ENCODE results near the gene CD244. TPM values are rescaled to one million over a fixed set of nuclear protein-coding genes. Genes with fewer than 3 reads are reported as not detected.

The CD244 gene
- total RNA-seq, 1 experiment from 2014 or later, result not detected

GRCh38 chr1:160864173-160864572 lies 1.5 kb upstream of the CD244 start:
- Histone ChIP-seq H4K20me1 (ENCODE audit: insufficient read depth) (no peaks in the 10 kb centered on the region), H3K79me2 (ENCODE audit: low read depth) (no peaks in the 10 kb centered on the region), H3K4me1 (replicated peaks; ENCODE audit: insufficient read depth) (no peaks in the 10 kb centered on the region), H2AFZ (no peak overlapping the region), H3K9me2 (ENCODE audit: insufficient read depth) (no peaks in the 10 kb centered on the region), H3K36me3 (ENCODE audit: low read depth) (no peaks in the 10 kb centered on the region), H3K9me3 (ENCODE audit: insufficient read depth, low read depth) (no peaks in the 10 kb centered on the region), H3K27ac (no peak overlapping the region), H3F3A (ENCODE audit: insufficient read depth, low read depth) (no peaks in the 10 kb centered on the region), H3K27me3 (ENCODE audit: insufficient read depth, low read depth) (no peaks in the 10 kb centered on the region), H3K4me2 (no peak overlapping the region), H3K4me3 (no peak overlapping the region)
- DNase-seq, result no peak
- no peak for TF ChIP-seq EZH2 (IDR thresholded peaks at IDR 0.05; ENCODE audit: low read depth)
- no peak for TF ChIP-seq CTCF (conservative IDR thresholded peaks at IDR 0.05)
- POLR2A ChIA-PET (ENCODE audit: unreplicated experiment), result no interaction called here
- intact Hi-C loops (cut with micrococcal nuclease; ENCODE audit: unreplicated experiment), result no loop called here
- BruUV-seq (replicated peaks), result no TSS peak
- CTCF ChIA-PET, result no interaction called here

- H3K36me3 ChIP-seq (ENCODE audit: low read depth), result no peaks in the 10 kb centered on the region
- H2AFZ ChIP-seq, result no peak overlapping the region
- no peak for DNase-seq
- TF ChIP-seq CTCF (conservative IDR thresholded peaks at IDR 0.05) (no peak), EZH2 (IDR thresholded peaks at IDR 0.05; ENCODE audit: low read depth) (no peak)
- H3F3A ChIP-seq (ENCODE audit: insufficient read depth, low read depth), result no peaks in the 10 kb centered on the region
- H3K4me2 ChIP-seq, result no peak overlapping the region
- H3K27ac ChIP-seq, result no peak overlapping the region
- no TSS peak for BruUV-seq (replicated peaks)
- no peaks in the 10 kb centered on the region for H3K79me2 ChIP-seq (ENCODE audit: low read depth)
- intact Hi-C loops (cut with micrococcal nuclease; ENCODE audit: unreplicated experiment), result no loop called here
- H3K9me2 ChIP-seq (ENCODE audit: insufficient read depth), result no peaks in the 10 kb centered on the region
- H3K9me3 ChIP-seq (ENCODE audit: insufficient read depth, low read depth), result no peaks in the 10 kb centered on the region
- ChIA-PET POLR2A (ENCODE audit: unreplicated experiment) (no interaction called here), CTCF (no interaction called here)
- no peak overlapping the region for H3K4me3 ChIP-seq
- H3K4me1 ChIP-seq (replicated peaks; ENCODE audit: insufficient read depth), result no peaks in the 10 kb centered on the region
- H3K27me3 ChIP-seq (ENCODE audit: insufficient read depth, low read depth), result no peaks in the 10 kb centered on the region
- H4K20me1 ChIP-seq (ENCODE audit: insufficient read depth), result no peaks in the 10 kb centered on the region
These were observed 1.1 kb upstream of the CD244 start for GRCh38 chr1:160863774-160864131.

- no peak for TF ChIP-seq EZH2 (IDR thresholded peaks at IDR 0.05; ENCODE audit: low read depth)
- TF ChIP-seq CTCF (conservative IDR thresholded peaks at IDR 0.05), result no peak
- Histone ChIP-seq H3F3A (ENCODE audit: insufficient read depth, low read depth) (no peaks in the 10 kb centered on the region), H3K36me3 (ENCODE audit: low read depth) (no peaks in the 10 kb centered on the region), H4K20me1 (ENCODE audit: insufficient read depth) (no peaks in the 10 kb centered on the region), H3K79me2 (ENCODE audit: low read depth) (no peaks in the 10 kb centered on the region), H3K27ac (no peak overlapping the region), H2AFZ (no peak overlapping the region), H3K9me2 (ENCODE audit: insufficient read depth) (no peaks in the 10 kb centered on the region), H3K4me1 (replicated peaks; ENCODE audit: insufficient read depth) (no peaks in the 10 kb centered on the region), H3K4me2 (no peak overlapping the region), H3K27me3 (ENCODE audit: insufficient read depth, low read depth) (no peaks in the 10 kb centered on the region), H3K4me3 (no peak overlapping the region), H3K9me3 (ENCODE audit: insufficient read depth, low read depth) (no peaks in the 10 kb centered on the region)
- intact Hi-C loops (cut with micrococcal nuclease; ENCODE audit: unreplicated experiment), result no loop called here
- DNase-seq, result no peak
- no TSS peak for BruUV-seq (replicated peaks)
- ChIA-PET CTCF (no interaction called here), POLR2A (ENCODE audit: unreplicated experiment) (no interaction called here)
These were observed 530 bp upstream of the CD244 start for GRCh38 chr1:160863061-160863773.

Measured in PC-9 (cell line).